Measurements from ENCODE around the gene PHTF2. TPM values are rescaled to one million over a fixed set of nuclear protein-coding genes. Genes with fewer than 3 reads are reported as not detected.
"Not testable (repeated sequence)": the region's sequence is repeated elsewhere in the genome, so short reads cannot be mapped to it uniquely, and the experiment has no call there.

The PHTF2 gene
- total RNA-seq, 1 experiment from 2014 or later = 41.3 TPM

DNA sequence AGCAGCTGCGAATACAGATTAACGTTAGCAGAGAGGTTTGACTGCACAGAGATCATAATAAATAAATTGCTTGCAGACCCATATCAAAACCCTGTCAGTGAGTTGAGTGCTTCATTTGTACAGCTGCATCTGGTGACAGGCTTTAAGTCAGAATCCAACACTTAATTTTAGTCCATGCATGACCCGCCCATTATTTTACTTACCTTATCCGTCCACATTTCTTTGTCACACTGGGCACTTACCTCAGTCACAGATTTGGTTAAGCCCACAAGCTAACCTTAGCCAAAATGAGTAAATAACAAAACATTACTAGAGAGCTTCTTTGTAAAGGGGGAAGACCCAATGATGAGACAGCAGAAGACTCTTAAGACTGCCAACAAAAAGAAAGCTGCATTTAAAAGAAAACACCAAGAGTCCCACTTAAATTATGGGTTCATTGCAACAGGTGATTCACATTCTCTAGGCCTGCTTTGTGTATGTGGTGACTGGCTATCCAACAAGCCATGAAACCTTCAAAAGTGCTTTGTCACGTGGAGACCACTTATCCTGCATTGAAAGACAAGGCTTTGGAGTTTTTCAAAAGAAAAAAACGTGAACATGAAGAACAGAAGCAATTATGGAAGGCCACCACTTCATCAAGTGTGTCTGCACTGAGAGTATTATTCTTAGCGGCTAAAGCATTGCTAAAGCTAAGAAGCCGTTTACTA lies 32.2 kb downstream of the PHTF2 start:
- no peak for DNase-seq (ENCODE audit: low read depth)

DNA sequence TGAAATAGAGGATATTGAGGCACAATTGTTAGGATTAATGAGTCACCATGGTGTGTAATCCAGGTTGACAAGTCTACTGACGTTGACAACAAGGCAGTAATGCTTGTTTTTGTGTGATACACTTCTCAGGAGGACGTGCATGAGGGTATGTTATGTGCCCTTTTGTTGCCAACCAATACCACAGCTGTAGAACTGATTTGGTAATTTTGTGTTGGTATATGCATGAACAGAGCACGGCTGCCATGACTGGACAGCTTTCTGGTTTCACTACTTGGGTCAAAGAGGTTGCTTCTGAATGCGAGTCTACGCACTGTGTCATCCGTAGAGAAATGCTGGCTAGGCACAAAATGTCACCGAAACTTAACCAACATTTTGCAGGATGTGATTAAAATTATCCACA lies 32.9 kb downstream of the PHTF2 start:
- DNase-seq (ENCODE audit: low read depth) = no peak

DNA sequence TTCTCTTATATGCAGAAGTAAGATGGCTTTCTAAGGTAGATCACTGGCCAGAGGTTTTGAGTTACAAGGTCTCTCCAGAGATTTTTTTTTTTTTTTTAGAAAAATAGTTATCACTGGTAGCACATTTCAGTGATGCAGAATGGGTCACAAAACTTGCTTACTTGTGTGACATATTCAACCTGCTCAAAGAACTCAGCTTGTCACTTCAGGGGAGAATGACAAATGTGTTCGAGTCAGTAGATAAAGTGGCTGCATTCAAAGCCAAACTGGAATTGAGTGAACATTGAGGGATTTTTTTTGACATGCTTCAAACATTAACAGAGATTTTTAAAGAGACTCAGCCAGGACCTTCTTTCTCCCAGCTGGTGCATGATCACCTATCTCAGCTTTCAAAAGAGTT lies 33.4 kb downstream of the PHTF2 start:
- DNase-seq (ENCODE audit: low read depth) = no peak

DNA sequence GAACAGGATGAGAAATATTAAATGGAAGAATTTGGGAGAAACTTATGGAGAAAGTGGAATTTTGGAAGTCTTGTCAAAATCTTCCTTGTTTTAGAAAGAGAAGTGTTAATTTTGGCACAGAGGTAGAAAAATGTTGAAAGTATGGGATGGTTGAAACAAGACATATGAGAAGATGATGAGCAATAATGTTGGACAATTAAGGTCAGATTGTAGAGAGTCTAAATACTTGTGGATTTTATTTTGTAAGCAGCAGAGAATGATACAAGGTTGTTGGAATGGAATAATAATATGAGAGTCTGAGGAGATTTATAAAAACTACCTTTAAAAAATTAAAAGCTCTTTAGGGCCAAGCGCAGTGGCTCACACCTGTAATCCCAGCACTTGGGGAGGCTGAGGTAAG lies 34.6 kb downstream of the PHTF2 start:
- no peak for DNase-seq (ENCODE audit: low read depth)

DNA sequence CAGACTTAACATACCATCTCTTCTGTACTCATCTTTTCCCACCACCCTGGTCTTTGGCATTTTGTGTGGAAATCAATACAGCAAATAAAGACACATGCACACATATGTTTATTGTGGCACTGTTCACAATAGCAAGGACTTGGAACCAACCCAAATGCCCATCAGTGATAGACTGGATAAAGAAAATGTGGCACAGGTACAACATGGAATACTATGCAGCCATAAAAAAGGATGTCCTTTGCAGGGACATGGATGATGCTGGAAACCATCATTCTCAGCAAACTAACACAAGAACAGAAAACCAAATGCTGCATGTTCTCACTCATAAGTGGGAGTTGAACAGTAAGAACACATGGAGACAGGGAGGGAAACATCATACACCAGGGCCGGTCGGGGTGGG lies 37.9 kb downstream of the PHTF2 start:
- DNase-seq (ENCODE audit: low read depth) = not testable (repeated sequence)

DNA sequence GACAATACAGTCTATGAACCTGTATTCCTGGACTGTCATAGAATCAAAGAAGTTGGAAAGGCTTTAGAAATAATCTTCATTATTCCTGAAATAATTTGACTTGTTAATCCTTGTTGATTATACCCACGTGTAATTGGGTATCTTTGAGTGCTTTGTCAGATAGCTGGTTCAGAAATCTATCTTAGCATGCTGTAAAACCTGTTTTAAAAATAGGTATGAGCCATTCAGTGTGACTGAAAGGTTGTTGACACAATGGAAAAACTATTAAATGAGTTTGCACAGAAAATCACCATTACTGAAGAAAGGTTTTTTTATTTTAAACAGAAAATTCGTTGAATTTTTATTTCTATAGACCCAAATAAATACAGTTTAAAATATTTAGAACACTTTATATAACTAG lies 38.7 kb downstream of the PHTF2 start:
- no peak for DNase-seq (ENCODE audit: low read depth)

DNA sequence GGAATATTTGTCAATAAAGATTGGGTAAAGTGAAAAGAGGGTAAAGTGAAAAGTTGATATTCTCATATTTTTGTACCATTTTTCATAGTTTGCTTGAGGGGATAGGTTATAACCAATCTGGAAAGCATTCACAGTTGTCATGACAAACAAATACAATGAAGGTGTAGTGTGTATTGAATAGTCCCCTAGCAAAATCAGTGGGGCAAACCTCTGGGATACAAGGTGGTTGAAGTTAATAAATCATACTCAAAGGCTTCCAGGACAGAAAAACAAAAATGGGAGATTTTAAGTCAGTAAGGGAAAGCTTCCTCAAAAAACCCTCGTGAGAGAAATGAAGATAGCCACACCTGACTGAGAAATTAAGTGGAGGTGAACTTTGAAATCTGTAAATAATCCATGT lies 39.4 kb downstream of the PHTF2 start:
- no peak for DNase-seq (ENCODE audit: low read depth)

DNA sequence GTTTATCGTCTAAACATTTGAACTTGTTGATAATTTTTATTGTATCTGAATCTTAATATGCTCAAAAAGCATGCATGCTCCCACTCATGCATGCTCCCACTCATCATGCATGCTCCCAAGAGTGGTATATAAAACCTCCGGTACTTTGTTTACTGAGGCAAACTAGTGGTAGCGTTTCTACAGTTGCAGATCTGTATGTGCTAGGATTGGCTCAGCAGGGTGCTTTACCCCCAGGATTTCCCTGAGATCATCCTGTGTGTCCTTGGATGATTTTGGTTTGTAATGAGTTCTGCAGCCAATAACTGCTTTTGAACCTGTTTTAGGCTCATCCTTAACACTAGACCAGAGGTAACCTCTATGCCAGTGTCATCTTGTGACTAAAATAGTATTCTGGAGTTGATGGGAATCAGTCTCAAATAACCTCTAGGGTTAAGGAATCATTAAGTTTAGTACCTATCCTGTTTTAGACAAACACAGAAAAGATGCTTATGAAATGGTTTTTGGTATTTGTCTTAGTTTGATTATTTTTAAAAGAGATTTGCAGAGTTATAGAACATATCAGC lies 40.4 kb downstream of the PHTF2 start:
- no peak for DNase-seq (ENCODE audit: low read depth)

DNA sequence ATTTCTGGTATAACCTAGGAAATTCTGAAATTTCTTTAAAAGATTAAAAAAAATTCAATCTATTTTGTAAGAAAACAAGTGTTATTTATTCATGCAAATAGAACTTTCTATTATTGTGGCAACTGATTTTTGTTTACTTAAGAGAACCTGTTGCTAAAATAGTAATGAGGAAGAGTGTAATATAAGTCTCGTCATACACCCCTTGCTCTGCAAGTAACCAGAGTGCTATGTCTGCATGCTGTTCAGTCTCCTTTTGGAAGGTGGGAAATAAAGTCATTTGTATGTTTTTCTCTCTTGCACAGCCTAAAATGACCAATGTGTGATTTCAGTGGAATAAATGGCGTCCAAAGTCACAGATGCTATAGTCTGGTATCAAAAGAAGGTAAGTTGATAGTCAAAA lies 41.3 kb downstream of the PHTF2 start:
- DNase-seq (ENCODE audit: low read depth) = no peak

DNA sequence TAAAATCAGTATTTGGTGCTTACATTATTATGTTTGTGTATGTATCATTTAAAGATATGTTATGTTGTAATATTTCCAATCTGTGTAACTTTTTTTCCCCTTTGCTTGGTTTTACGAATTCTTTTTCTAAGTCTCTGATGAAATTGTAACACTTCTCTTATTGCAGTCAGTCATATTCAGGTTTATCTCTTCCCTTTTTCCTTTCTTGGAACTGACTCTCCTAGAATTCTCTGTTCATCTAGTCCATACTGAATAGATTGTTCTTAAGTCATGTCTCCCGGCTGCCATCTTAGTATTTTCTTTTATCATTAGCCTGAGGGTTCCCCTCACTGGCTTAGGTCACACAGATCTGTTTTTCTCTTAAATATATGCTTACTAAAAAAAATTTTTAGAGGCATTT lies 44.6 kb downstream of the PHTF2 start:
- no peak for DNase-seq (ENCODE audit: low read depth)

DNA sequence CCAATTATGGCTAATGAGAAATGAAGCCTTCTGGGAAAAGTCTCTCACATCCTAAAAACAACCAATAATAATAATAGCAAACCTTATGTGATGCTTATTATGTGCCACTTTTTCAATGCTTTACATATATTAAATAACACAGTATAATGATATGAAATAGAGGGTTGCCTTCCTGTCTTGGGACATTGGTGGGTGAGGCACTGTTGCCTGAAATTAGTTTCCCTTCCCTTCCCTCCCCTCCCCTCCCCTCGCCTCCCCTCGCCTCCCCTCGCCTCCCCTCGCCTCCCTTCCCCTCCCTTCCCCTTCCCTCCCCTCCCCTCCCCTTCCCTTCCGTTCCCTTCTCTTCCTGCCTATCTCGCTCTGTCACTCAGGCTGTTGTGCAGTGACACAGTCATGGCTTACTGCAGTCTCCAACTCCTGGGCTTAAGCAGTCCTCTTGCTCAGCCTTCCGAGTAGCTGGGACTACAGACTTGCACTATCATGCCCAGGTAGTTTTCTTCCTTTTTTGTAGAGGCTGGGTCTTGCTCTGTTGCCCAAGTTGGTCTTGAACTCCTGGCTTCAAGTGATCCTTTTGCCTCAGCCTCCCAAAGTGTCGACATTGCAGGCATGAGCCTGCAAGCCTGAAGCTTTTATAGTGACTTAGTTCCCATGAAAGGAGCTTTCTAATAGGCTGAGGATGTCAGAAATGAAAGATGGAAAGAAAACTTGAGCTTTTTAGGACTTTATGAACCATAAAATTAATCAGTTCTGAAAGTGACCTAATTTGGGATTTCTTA lies 47.9 kb downstream of the PHTF2 start:
- DNase-seq (ENCODE audit: low read depth) = no peak

DNA sequence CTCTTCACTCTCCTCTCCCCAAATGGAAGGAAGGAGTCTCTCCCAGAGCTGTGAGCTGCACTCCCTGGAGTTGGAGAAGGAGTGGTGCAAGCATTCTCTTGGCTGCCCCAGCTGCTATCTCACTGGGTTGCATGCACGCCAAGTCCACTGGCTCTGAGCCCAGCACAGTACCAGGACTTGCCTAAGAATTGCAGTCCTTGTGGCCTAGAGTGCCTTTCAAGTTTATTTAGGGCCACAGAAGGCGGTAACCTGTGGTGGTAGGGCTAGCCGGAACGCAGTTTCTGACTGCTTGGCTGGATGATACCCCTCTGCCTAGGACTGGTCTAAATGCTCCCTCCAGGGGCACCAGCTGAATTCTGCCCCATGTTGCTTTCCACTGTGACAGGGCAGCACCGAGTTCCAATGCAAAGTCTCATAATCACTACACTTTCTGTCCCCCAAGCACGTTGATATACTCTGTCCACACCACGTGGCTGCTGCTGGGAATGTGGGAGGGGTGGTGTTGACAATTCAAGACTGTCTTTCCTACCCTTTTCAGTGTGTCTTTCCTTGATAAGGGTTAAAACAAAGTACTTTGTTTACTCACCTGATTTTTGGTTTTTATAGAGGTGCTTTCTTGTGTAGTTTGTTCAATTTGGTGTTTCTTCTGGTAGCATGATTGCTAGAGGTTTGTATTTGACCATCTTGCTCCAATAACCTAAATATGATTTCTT lies 57.0 kb downstream of the PHTF2 start:
- DNase-seq (ENCODE audit: low read depth) = no peak

DNA sequence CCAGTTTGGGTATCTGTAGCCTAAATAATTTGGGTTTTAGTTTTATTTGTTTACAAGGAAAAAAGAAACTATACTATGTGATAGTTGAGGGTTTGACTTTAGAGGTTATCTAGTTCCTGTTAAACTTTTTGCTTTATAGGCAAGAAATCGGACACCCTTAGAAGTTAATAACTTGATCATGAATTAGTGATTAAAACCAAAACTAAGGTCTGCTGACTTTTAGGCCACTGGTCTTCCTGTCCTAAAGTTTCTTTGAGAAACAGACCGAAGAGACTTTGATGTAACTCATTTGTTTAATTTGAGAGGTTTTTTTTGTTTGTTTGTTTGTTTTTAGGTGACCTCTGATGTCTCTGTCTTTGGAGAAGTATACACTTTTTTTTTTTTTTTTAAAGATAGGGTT lies 59.7 kb downstream of the PHTF2 start:
- DNase-seq (ENCODE audit: low read depth) = no peak

DNA sequence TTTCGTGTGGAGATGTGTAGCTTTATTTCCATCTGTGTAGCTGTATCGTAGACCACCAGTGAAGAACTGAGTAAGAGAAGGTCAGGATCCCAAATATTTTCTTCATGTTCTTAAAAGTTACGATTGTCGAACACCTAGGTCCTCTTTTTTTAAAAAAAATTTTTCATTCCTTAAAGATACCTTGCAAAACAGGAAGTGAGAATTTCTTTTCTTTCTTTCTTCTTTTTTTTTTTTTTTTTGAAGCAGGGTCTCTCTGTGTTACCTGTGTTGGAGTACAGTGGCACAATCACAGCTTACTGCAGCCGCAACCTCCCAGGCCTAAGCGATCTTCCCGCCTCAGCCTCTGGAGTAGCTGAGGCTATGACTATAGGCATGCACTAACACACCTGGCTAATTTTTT lies 60.8 kb downstream of the PHTF2 start:
- DNase-seq (ENCODE audit: low read depth) = no peak

DNA sequence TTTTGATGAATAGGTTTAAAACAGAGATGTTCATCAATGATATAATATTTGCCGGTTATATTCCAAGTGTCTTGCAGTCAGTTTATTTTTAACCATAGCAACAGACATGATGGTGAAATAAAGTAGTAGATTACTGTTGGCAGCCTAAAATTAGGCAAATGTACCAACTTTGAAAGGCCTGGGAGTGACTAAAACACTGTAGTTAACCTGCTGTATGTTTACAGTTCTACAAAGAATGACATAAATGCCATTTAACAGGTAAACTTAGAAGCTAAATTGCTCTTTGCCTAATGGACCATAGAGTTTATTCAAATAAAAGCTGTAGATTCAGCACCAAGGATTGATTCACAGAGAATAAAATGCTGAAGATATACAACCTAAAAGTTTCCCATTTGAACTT lies 64.1 kb downstream of the PHTF2 start:
- no peak for DNase-seq (ENCODE audit: low read depth)

DNA sequence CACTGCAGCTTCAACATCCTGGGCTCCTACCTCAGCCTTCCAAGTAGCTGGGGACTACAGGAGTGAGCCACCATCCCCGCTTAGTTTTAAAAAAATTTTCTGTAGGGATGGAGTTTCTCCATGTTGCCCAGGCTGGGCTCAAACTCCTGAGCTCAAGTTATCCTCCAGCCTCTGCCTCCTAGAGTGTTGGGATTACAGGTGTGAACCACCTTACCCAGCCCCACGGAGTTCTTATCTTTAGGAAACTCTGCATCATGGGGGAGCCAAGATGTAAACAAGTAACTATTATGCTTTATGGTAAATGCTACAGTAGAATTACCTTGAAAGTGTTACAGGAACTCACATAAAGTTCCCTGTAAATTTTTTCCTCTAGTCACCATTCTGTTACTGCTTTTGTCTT lies 65.3 kb downstream of the PHTF2 start:
- no peak for DNase-seq (ENCODE audit: low read depth)

DNA sequence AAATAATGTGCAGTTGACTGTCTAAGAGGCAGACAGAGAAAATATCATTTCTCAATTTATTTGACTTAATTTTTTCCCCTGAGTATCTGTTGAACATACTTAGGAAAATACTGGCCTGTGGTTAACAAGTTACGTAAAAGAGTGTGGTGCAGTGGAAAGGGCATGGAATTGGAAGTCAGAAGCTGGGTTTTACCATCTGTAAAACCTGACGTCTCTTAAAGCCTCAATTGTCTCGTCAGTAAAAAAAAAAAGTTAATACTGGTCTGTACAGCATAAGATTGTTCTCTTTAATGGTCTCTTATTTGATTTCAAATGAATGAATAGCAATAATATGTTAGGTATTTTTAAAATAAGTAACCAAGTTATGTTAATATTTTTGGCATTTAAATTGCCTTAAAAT lies 67.8 kb downstream of the PHTF2 start:
- no peak for DNase-seq (ENCODE audit: low read depth)

DNA sequence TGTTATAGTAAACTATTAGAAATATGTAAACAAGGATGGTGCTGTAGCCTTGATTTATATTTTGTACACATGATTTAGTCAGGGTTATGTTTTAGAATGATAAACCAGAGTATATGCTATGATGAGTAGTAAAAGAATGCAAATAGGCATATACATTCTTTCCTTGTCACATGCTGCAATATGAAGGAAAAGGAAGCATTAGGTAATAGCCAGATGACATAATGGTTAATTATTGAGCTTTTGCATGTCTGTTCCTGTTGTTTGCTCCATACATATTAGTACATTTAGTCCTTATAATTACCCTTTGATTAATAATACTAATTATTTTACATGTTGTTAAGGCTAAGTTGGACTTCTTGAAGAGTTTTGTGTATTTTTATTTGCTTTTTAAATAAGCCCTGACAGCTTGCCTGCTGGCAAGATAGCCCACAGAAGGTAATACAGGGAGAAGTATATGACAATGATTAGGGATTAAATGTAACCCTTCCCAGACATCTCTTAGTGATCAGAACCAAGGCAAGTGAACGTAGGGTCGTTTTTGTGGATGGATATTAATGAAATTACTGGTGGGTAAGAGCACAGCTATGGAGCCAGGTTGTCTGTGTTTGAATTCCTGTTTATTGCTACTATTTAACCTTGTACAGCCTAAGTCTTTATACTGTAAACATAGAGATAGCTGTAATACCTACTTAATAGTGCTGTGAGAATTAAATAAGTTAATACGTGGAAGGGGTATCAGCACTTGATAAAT lies 68.4 kb downstream of the PHTF2 start:
- DNase-seq (ENCODE audit: low read depth) = no peak

DNA sequence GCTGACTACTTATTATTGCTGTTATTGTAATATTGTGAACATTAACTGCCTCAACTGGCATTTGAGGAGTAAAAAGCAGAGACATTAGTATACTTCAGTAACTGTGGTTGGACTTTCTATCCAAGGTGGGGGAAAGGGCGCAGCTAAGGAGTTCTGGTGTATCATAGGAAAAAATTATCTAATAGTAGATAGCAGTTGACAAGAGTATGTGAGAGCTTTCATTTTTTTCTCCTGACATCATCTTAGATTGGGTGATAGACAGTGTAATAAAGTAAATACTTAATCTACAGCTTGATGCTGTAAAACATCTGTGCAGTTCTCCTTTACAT lies 68.9 kb downstream of the PHTF2 start:
- DNase-seq (ENCODE audit: low read depth) = no peak

DNA sequence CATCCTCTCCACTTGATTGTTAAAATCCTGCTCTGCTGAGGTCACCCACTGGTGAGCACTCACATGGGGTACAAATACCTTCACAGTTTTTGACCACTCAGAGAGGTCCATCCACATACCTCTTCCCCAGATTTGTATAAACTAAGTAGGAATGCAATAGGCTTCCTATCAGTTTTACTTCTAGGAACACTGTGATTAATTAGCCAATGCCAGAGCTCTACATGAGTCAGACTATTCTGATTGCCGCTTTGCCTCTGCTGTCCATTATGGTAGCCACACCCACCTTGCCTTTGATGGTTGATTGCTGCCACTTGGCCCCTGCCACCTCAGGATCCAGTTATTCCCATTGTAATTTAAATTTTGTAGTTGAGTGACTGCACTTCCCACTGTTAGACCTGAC lies 73.7 kb downstream of the PHTF2 start:
- DNase-seq (ENCODE audit: low read depth) = not testable (repeated sequence)

DNA sequence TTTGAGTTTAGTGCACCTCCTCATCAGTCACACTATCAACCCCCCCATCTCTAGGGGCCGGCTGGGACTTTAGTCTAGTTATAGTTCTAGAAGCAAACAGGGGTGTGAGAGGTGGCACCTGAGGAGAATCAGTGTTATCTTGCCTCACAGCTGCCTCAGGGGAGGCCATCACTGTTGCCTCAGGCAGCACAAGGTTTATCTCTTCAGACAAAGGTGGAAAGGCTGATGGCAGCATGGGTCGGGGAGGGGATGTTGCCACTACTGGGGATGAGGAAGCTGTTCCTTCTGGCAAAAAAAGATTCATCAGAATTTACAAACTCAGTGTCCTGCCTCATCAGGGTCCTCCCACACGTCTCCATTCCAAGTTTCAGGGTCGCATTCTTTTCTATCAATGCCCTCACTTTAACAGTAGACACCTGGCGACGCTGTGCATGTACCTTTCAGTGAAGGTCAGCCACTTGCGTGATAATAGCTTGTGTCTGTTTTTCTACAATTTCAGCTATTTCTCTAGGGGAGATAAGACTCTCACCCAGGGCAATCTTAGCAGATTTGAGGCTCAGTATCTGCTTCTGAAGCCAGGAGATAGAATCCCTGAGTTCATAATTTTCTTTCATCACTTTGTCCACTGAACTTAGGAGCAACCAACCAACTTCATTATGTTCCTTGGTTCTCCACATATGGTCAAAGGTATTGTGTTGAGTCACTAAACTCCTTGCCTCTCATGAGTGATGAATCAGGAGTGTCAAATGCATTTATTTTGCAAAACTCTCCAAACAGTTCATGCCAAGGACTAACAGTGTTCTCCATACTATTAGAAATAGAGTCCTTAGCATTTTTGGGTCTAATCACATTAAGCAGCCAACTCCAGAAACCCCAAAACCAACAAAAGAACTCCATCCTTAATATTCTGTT lies 75.1 kb downstream of the PHTF2 start:
- DNase-seq (ENCODE audit: low read depth) = peak; percentile 5
